RCC 7860 (cell line): Measurements from ENCODE around the gene CPTP.

ENCODE experiments used
- DNase-seq: peaks from one replicate; pipeline ENCODE4 v3.0.0-alpha.2; 2015; ENCODE audit warnings: low spot score
- FAIRE-seq: peaks from 2 replicates; lab custom pipeline; 2012; peaks lifted over from hg19 to GRCh38; lab: Jason Lieb, UNC

Gene CPTP

DNA sequence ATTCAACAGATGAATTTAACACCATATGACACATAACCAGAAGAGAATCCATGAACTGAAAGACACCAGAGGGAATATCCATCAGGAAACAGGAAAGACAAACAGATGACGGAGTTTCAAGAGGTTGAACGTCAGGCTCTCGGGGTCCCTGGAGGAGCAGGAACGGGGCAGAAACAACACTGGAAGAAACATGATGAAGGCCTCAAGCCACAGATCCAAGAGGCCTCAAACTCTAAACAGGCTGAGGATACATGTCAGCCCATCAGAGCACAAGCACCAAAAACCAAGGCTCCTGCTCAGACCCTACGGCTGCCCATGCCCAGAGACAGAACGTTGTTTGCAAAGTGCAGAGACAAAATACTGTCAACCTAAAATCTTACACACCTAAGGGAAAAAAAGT lies 7.2 kb upstream of the CPTP start:
- FAIRE-seq = no peak

DNA sequence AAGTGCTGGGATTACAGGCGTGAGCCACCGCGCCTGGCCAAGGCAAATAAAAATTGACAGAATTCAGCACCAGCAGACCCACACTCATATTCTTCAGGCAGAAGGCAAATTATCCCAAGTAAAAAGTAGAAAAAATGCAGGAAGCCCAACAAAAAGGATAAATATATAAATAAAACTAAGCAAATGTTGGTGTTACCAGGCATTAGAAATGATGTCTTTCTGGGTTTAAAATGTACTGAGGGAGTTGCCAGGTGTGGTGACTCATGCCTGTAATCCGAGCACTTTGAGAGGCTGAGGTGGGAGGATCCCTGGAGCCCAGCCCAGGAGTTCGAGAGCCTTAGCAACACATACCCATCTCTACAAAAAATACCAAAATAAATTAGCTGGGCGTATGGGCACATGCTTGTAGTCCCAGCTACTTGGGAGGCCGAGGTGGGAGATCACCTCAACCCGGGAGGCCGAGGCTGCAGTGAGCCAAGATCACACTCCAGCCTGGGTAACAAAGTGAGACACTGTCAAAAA lies 6.4 kb upstream of the CPTP start:
- FAIRE-seq = peak; percentile 93
- DNase-seq = peak; percentile 87

More for the DNA sequence above, 7.2 kb upstream of the CPTP start:
- no peak for DNase-seq

DNA sequence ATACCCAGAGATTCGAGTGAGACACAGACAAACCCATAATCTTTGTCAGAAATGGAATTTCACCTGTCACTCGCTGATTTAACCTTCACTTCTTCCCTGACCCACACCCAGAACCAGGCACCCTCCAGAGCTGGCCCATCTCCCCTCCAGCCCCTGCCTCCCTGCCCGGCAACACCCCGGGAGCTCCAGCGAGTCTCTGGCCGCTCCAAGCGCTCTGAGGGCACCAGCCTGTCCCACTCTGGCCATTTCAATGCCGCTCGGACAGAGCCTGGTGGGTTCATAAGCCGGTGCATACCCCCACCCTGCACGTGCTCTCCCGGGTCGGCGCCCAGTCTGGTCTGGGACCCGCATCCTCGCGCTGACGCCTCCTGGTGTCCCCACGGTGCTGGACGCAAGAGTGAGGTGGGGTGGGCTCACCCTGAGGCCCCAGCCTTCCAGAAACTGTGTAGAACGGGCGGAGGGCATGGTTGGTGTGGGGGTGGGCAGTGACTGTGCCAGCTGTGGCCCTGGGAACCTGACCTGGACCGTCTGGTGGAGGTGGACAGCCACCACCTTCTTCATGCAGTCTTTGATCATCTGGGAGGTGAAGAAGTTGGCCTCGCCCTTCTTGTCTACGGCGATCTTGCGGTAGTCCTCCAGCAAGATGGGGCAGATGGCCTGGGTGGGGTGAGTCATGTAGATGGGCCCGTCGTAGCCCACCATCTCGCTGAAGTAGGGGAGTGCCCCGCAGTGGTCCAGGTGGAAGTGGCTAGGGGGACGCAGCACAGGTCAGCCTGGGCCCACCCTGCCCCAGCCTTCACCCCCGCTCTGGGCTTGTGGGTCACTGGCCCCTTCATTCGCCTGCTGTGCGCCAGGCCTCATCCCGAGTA lies 5.6 kb upstream of the CPTP start:
- DNase-seq (no peak), FAIRE-seq (no peak)

DNA sequence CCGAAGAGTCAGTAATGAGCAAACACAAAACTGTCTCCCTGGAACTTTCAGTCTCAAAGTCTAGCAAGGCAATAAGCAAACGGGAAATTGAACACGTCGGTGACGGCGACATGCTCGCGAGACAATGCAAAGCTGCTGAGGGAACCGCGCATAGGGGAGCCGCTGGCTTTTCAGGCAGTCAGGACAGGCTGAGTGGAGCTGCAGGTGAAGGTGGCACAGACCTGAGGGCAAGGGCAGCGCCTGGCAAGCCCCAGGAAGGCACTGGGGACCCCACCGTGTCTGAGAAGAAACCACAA lies 5.0 kb upstream of the CPTP start:
- FAIRE-seq (no peak), DNase-seq (no peak)

DNA sequence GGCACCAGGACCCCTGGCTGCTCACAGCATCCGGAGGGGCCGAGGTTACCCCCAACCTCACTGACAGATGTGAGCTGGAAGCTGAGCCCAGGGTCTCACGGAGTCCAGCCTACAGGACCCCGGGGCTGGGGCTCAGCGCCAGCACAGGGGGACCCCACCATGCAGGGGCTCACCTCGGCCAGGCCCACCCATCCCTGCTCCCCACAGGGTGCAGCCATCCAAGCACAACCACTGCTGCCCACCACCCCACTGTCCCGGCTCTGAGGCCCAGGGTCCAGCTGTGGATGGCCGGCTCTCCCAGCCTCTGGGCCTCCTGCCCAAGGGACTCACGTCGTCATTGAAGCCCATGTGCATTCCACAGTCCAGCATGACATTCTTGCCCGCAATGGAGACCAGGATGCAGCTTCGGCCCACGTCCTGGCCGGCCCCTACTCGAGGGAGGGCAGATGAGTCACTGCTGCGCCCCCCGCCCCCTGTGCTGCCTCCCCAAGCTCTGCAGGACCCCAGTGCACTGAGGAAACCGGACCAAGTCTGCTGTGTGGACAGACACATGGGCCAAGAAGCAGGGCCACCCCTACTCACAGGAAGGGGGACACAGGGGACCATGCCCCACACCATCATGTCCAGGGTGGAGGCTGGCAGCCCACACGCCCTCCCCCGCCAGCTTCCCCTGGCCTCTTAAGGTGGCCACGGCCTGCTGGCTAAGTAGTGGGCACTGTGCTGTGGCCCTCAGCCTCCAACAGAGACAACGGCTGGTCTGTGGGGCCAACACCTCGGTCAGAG lies 3.7 kb upstream of the CPTP start:
- DNase-seq (no peak), FAIRE-seq (no peak)

DNA sequence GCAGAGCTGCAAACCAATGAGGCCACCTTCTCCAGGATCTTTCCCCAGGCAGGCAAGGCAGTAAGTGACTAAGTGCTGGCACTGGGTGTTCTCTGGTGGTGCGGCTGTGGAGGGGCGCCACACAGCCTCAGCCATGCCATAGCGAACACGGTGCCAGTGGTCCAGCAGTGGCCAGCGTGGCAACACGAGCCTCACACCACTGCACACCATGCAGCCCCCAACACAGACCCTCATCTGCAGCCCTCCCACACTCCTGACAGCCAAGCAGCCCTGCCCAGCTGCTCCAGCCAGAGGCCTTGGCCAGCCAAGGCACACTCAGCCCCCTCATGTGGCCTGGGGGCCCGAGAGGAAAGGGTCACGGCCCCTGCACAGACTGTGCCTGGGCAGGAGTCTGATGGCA lies 3.1 kb upstream of the CPTP start:
- FAIRE-seq = no peak

DNA sequence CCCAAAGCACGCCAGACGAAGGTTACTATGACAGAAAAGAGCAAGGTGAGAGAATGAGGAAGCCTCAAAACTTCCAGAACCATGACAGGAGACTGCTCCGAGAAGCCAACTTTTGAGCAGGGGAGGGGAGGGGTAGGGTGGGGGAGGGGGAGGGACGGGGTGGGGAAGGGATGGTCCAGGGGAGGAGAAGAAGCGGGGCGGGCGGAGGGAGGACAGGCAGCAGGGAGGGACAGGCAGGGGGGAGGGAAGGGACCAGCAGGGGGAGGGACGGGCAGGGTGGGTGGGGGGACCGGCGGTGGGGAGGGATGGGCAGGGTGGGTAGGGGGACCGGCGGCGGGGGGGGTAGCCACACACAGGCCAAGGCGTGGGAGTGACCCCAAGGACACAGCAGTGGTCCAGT lies 2.2 kb upstream of the CPTP start:
- FAIRE-seq = no peak
- no peak for DNase-seq

More for the DNA sequence above, 3.1 kb upstream of the CPTP start:
- DNase-seq = peak; percentile 34

DNA sequence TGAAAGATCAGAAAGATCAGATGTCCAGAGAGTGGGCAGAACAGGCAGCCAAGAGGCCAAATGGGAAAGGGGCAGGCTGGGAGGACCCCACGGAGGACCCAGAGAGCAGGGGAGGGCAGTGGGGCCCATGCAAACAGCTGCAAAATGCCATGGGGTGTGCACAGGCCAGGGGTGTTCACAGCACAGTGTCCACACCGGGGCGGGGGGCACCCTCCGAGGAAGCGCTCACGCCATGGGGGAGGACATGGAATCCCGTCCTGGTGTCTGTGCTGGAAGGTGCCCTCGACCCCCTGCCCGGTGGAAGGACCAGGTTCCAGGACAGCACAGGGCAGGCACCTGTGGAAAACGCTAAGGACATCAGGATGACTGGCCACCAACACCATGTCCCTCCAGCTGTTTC lies 1.6 kb upstream of the CPTP start:
- DNase-seq (no peak), FAIRE-seq (no peak)

DNA sequence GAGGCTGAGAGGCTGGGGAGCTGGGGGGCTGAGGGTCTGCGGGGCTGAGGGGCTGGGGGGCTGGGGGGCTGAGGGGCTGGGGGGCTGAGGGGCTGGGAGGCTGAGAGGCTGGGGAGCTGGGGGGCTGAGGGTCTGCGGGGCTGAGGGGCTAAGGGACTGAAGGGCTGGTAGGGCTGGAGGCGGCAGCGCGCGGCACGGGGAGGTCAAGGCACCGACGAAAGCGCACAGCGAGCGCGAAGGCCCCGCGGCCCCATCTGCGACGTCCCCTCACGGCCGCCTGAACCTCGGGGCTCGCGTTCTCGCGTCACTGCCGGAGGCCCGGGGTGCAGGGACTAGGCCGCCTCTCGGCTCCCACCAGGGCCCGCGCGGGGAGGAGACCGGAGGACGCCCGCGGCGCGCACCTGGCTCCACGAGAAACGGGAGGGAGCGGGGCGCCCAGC lies 498 bp upstream of the CPTP start:
- FAIRE-seq = no peak
- no peak for DNase-seq

DNA sequence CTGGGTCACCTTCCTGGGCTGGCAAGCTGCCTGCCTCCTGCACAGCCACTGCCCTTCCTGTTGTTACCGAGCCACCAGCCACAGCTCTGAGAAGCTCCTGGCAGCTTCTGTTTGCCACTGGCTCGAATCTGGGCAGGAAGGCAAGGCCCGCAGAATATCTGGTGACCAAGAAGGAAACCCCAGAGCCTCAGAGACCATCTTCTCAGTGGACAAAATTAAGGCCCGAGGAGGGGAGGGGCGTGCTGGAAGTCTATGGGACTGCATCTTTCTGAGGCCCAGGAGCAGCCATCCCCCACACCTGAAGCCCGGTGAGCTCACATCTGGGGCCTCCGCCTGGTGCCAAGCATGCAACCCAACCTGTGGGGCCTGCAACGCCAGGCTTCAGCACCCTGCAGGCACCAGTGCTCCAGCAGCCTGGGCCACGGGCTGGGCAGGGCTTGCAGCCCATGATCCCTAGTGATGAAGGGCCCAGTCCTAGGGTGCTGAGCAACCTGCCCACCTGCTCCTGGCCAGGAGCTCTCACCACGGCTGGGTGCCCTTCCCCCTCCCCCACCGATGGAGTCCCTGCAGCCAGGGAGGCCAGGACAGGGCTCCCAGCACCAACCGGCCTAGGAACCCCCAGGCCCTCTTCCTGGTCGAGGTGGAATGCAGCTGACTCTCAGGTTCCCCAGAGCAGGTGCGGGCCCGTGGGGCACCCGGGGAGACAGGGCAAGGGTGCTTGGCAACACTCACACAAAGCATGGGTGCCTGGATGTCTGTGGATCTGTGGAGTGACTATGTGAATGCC lies 879 bp downstream of the CPTP start:
- FAIRE-seq (no peak), DNase-seq (no peak)

DNA sequence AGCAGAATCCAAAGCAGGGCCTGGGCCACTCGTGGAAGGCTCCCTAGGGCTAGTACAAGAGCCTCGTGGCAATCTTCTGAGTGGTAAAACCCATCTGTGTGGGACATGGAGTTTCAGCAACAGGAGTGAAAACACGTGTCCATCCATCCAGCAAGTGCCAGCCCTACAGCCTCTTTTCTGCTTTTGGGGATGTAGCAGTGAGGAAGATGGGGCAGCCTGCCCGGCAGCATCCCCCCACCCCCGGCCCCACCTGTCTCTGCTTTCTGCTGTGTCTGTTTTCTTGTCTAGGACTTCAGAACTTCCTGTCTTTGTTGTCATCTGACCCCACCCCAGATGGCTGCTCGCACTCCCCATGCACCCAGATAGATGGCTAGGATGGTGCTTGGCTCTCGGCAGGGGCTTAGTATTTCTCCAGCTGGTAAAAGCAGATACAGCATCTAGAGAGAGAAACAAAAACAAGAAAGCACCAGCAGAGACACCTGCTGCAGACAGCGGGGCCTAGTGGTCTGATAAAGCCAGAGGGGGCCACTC lies 1.5 kb downstream of the CPTP start:
- DNase-seq = no peak
- FAIRE-seq = no peak

DNA sequence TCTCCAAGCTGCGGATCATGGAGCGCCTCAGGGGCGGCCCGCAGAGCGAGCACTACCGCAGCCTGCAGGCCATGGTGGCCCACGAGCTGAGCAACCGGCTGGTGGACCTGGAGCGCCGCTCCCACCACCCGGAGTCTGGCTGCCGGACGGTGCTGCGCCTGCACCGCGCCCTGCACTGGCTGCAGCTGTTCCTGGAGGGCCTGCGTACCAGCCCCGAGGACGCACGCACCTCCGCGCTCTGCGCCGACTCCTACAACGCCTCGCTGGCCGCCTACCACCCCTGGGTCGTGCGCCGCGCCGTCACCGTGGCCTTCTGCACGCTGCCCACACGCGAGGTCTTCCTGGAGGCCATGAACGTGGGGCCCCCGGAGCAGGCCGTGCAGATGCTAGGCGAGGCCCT lies 2.7 kb downstream of the CPTP start:
- DNase-seq = no peak
- FAIRE-seq = no peak

DNA sequence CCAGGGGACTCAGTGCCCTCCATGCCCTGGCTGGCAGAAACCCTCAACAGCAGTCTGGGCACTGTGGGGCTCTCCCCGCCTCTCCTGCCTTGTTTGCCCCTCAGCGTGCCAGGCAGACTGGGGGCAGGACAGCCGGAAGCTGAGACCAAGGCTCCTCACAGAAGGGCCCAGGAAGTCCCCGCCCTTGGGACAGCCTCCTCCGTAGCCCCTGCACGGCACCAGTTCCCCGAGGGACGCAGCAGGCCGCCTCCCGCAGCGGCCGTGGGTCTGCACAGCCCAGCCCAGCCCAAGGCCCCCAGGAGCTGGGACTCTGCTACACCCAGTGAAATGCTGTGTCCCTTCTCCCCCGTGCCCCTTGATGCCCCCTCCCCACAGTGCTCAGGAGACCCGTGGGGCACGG lies 3.7 kb downstream of the CPTP start:
- FAIRE-seq = no peak
- DNase-seq = no peak

DNA sequence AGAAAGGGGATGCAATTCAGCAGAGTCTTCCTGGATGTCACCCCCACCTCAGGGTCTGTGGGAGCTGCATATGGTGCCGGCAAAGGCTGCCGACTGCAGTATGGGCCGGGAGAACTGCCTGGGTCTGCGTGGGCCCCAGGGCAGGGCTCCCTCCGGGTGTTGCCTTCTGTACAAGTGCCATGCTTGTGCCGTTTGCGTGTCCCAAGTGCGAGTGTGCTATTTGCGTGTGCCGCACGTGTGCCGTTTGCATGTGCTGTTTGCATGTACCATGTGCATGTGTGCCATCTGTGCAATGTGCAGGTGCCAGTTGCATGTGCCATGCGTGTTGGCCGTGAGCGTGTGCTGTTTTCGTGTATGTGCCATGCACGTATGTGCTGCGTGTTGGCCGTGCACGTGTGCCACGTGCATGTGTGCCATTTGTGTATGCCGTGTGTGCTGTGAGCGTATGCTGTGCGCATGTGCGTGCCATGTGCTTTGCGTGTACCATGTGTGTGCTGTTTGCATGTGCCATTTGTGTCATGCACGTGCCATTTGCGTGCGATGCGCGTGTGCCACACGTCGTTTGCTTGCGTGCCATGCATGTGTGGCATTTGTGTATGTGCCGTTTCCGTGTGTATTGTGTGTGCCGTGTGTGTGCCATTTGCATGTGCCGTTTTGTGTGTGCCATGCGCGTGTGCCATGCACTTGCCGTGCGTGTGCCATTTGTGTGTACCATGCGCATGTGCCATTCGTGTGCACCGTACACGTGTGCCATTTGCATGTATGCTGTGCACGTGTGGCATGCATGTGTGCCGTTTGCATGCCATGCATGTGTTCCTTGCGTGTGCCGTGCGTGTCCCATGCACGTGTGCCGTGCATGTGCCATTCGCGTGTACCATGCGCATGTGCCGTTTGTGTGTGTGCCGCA lies 5.0 kb downstream of the CPTP start:
- FAIRE-seq = no peak
- no peak for DNase-seq

DNA sequence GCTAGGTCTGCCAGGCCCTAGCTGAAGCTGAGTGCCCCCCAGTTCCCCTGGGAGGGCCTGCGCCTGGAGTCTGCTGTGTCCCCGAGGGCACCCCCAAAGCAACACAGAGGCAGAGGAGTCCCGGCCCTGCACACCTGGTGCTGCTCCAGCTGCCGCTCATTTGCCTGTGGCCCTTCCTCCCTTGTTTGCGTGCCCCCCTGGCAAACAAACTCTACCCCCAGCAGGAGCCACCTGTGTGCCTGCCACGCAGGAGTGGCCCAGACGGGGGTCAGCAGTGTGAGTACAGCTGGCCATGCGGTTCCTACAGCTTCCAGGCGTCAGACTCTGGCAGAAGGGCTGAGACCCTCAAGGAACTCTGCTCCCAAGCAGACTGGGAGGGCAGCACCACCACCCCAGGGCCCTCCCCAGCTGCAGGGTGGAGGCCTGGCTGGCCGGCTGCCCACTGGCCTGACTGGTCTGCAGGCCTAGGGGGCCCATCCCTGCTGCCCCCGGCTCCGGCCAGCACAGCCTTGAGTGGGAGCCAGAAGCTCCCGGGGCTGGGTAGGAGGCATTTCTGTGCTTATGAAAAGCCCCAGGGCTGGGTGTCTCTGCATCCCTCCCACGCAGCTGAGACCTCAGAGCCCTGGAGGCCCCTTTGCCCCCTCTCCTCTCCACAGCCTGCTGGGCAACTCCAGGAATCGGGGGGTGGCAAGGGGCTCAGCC lies 5.9 kb downstream of the CPTP start:
- DNase-seq = no peak
- no peak for FAIRE-seq

DNA sequence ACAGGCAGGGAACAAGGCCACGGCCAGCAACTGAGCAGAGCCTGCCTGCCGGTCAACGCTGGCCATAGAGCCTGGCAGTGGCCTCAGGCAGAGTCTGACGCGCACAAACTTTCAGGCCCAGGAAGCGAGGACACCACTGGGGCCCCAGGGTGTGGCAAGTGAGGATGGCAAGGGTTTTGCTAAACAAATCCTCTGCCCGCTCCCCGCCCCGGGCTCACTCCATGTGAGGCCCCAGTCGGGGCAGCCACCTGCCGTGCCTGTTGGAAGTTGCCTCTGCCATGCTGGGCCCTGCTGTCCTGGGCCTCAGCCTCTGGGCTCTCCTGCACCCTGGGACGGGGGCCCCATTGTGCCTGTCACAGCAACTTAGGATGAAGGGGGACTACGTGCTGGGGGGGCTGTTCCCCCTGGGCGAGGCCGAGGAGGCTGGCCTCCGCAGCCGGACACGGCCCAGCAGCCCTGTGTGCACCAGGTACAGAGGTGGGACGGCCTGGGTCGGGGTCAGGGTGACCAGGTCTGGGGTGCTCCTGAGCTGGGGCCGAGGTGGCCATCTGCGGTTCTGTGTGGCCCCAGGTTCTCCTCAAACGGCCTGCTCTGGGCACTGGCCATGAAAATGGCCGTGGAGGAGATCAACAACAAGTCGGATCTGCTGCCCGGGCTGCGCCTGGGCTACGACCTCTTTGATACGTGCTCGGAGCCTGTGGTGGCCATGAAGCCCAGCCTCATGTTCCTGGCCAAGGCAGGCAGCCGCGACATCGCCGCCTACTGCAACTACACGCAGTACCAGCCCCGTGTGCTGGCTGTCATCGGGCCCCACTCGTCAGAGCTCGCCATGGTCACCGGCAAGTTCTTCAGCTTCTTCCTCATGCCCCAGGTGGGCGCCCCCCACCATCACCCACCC lies 6.7 kb downstream of the CPTP start, which contains the start of gene TAS1R3:
TSS of gene TAS1R3 (plus strand) at position 213 of the 898 bp plus-strand sequence. CDS start at position 279, 66 bp downstream.
- no peak for FAIRE-seq
- DNase-seq = no peak

DNA sequence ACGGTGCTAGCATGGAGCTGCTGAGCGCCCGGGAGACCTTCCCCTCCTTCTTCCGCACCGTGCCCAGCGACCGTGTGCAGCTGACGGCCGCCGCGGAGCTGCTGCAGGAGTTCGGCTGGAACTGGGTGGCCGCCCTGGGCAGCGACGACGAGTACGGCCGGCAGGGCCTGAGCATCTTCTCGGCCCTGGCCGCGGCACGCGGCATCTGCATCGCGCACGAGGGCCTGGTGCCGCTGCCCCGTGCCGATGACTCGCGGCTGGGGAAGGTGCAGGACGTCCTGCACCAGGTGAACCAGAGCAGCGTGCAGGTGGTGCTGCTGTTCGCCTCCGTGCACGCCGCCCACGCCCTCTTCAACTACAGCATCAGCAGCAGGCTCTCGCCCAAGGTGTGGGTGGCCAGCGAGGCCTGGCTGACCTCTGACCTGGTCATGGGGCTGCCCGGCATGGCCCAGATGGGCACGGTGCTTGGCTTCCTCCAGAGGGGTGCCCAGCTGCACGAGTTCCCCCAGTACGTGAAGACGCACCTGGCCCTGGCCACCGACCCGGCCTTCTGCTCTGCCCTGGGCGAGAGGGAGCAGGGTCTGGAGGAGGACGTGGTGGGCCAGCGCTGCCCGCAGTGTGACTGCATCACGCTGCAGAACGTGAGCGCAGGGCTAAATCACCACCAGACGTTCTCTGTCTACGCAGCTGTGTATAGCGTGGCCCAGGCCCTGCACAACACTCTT lies 7.6 kb downstream of the CPTP start:
- FAIRE-seq (no peak), DNase-seq (no peak)
